Ovary (tissue), 9 donors: ENCODE results near the gene SLC45A2. TPM values are rescaled to one million over a fixed set of nuclear protein-coding genes. Genes with fewer than 3 reads are reported as not detected.

ENCODE experiments used
- DNase-seq, 5 donors: peaks; one replicate each; pipeline ENCODE4 v3.0.0-alpha.2; 2019 to 2020
- H3K27ac ChIP-seq, 2 donors: fragments of 200-600 bp; one replicate each; pipeline versions ENCODE4 v1.5.1 to v1.8.0; 2019 to 2022
- H3K27me3 ChIP-seq: fragments of 200-600 bp; one replicate; pipeline ENCODE4 v1.8.0; 2022
- H3K36me3 ChIP-seq: fragments of 200-600 bp; sonication (generic); one replicate; pipeline ENCODE4 v1.5.1; 2019
- H3K4me1 ChIP-seq: one replicate; pipeline ENCODE4 v1.8.1; 2013; ENCODE audit warnings: mild to moderate bottlenecking, moderate library complexity; ENCODE audit not compliant: insufficient read depth
- H3K4me3 ChIP-seq: fragments of 200-600 bp; sonication (generic); one replicate; pipeline ENCODE4 v1.5.1; 2017
- H3K9me3 ChIP-seq, 2 donors: fragments of 200-600 bp in 1 of 2; sonication (generic) in 1 of 2; one replicate each; pipeline versions ENCODE4 v1.5.1 to v1.8.1; 2013 to 2019; ENCODE audit warnings: mild to moderate bottlenecking in 1 of 2, moderate library complexity in 1 of 2
- EP300 ChIP-seq: sonication (generic); formaldehyde crosslinking; IDR thresholded peaks from one replicate; pipeline ENCODE4 v1.6.1; 2017; ENCODE audit warnings: antibody characterized with exemption
- POLR2A ChIP-seq: fragments of 450-650 bp; IDR thresholded peaks from one replicate; pipeline ENCODE4 v1.6.1; 2017; ENCODE audit warnings: antibody characterized with exemption, mild to moderate bottlenecking, moderate library complexity
- WGBS, 3 donors: extraction: QIAGEN DNeasy Blood & Tissue Kit in 1 of 3; methylation state at CpG; one replicate each; pipeline versions ENCODE4 v1.1.5 to v1.1.7; 2013 to 2017; 5-methylcytosine and 5-hydroxymethylcytosine counted together
- intact Hi-C, 4 donors: fragments of 100-400 bp; cut with DNase I; formaldehyde crosslinking; loops; one replicate each; pipeline versions ENCODE4 v1.11.0 to v1.15.1; 2022 to 2023
- polyA plus RNA-seq, 2 donors: library from polyadenylated mRNA; stranded (reverse); fragments of 200-250 nt in 1 of 2; fragments of 350-450 nt in 1 of 2; fragmentation: Illumina TruSeq in 1 of 2; extraction: RNeasy Lipid Tissue Mini Kit (QIAGEN cat#74804) in 1 of 2; gene quantifications; one replicate each; pipeline ENCODE4 v1.2.3, GENCODE V29; 2013 to 2014
- total RNA-seq, 7 donors: library from RNA; depleted of rRNA in 2 of 7; stranded (reverse); fragments of >200 nt in 2 of 7; fragmentation: NEBNext Ultra II Directional in 3 of 7; extraction: Animal tissue kit (Norgen Biotek cat#: 25700) in 3 of 7; gene quantifications; one replicate each; pipeline versions ENCODE4 v1.1.0 to v1.2.4, GENCODE V29; 2016 to 2023
- TF ChIP-seq, protein P1 (sequence below), 3 donors: fragments of 450-650 bp in 2 of 3; fragments of 200-600 bp in 1 of 3; IDR thresholded peaks; one replicate each; pipeline versions ENCODE4 v1.5.1 to v1.8.0; 2016 to 2022; ENCODE audit warnings: antibody characterized with exemption in 3 of 3, mild to moderate bottlenecking in 1 of 3
- donor health status: DM: no; HTN: no; CAD: no; lungs with moderate emphysema.
- donor health status: DM: no; HTN: no; CAD: no.
- donor health status: Bipolar disorder and iron deficiency.
- donor health status: DM: yes; HTN: yes; CAD: no.
- donor health status: DM: no; HTN: no; CAD: no.
- donor health status: DM: yes; HTN: yes; CAD: no.

Gene SLC45A2
- total and polyA plus RNA-seq, 9 donors = 0.15 TPM; not detected in 8

DNA sequence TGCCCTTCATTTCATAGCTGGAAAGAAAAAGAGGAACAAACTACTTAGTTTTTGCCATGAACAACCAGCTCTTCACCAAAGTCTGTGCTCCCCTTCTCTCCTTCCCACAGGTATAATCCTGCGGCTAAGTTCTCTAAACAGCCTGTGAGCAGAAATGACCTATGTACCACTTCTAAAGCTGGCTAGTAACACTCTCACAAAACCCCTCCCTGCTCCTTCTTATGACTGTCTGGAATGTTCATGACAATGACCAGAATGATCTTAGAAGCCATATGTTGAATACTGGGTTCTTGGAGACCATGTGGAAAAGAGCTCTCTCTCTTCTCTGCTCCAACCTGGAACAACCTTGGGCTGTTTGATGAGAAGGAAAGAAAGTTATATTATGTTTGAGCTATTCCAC lies 36.2 kb upstream of the SLC45A2 start:
- no peak overlapping the region for H3K4me3 ChIP-seq
- H3K36me3 ChIP-seq = no peaks in the 10 kb centered on the region
- WGBS, 3 donors = 95 to 100% (median 96%) methylated on average over 1 of the region's 1 CpG
- H3K4me1 ChIP-seq = no peaks in the 10 kb centered on the region
- no peak overlapping the region for H3K27ac ChIP-seq
- no peaks in the 10 kb centered on the region for H3K27me3 ChIP-seq
- TF ChIP-seq EP300 (no peak), POLR2A (no peak)
- TF ChIP-seq, protein P1, sequence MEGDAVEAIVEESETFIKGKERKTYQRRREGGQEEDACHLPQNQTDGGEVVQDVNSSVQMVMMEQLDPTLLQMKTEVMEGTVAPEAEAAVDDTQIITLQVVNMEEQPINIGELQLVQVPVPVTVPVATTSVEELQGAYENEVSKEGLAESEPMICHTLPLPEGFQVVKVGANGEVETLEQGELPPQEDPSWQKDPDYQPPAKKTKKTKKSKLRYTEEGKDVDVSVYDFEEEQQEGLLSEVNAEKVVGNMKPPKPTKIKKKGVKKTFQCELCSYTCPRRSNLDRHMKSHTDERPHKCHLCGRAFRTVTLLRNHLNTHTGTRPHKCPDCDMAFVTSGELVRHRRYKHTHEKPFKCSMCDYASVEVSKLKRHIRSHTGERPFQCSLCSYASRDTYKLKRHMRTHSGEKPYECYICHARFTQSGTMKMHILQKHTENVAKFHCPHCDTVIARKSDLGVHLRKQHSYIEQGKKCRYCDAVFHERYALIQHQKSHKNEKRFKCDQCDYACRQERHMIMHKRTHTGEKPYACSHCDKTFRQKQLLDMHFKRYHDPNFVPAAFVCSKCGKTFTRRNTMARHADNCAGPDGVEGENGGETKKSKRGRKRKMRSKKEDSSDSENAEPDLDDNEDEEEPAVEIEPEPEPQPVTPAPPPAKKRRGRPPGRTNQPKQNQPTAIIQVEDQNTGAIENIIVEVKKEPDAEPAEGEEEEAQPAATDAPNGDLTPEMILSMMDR (IDR thresholded peaks at IDR 0.05) = no peak
- no peak for DNase-seq
- no peaks in the 10 kb centered on the region for H3K9me3 ChIP-seq
- intact Hi-C loops = no loop called here

DNA sequence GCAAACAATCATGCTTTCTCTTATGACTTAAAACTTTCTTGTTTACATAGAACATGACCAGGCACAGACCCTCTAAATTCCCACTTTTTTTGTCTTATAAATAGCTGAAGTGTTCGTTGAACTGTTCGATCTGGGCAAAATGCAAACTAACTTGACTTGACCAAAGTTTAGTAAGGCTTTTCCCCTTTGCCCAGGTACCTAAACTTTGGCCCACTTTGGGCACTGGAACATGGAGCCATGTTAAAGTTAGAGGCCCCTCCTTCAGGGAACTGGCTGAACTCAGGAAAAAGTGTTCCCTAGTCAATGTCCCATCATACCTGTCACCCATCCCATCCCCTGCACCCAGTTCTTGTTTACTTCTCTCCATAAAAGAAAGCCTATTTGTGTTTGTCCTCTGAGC lies 32.8 kb upstream of the SLC45A2 start:
- intact Hi-C loops = no loop called here
- no peaks in the 10 kb centered on the region for H3K27me3 ChIP-seq
- WGBS, 3 donors = 81 to 96% (median 91%) methylated on average over 2 of the region's 2 CpGs
- peaks cover 2% of the 10 kb centered on the region for H3K4me1 ChIP-seq
- no peak overlapping the region for H3K4me3 ChIP-seq
- no peaks in the 10 kb centered on the region for H3K36me3 ChIP-seq
- no peak overlapping the region for H3K27ac ChIP-seq
- TF ChIP-seq EP300 = no peak
- no peak for TF ChIP-seq POLR2A
- TF ChIP-seq, protein P1 (IDR thresholded peaks at IDR 0.05) = no peak
- no peaks in the 10 kb centered on the region for H3K9me3 ChIP-seq
- DNase-seq = no peak

DNA sequence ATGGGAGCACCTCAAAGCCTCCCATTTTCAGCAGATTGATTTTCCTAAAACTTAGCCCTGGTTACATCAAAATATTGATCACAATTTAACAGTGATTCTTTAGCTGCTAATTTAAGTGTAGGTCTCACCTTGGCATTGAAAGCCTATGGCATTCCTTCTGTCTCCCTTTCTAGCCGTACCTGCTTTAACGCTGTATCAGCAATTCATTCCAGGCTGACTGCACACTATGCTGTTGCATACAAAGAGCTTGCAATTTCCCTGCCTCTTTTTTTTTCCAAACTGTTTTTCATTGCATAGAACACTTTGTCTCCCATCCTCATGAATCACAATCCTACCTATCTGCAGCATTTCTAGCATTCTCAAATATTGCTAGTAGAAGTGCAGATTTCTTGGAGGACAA lies 32.3 kb upstream of the SLC45A2 start:
- TF ChIP-seq POLR2A (no peak), EP300 (no peak)
- TF ChIP-seq, protein P1 (IDR thresholded peaks at IDR 0.05) = no peak
- H3K27me3 ChIP-seq = no peaks in the 10 kb centered on the region
- H3K4me1 ChIP-seq = peaks cover 2% of the 10 kb centered on the region
- DNase-seq = no peak
- no peaks in the 10 kb centered on the region for H3K9me3 ChIP-seq
- no peak overlapping the region for H3K4me3 ChIP-seq
- intact Hi-C loops = no loop called here
- 85 to 97% (median 89%) methylated on average over 2 of the region's 2 CpGs for WGBS, 3 donors
- H3K27ac ChIP-seq = no peak overlapping the region
- H3K36me3 ChIP-seq = no peaks in the 10 kb centered on the region

DNA sequence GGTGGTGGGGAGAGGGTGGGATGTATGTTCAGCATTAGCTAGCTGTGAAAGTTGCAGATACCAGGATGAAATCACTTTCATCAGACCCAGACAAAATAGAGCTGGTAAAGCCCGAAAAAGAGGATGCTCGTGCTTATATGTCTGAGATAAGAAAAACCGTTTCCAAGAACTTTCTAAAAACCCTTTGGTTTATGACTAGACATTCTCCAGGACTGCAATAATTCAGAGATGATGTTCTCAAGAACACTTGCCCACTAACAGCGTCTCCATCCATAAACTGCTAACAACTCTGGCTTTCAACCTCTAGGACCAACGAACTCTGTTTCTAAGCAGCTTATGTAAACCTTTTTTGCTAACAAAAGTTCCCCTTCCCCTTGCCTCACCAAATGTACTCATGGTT lies 31.7 kb upstream of the SLC45A2 start:
- intact Hi-C loops = no loop called here

More for the DNA sequence above, 31.7 kb upstream of the SLC45A2 start:
- H3K27ac ChIP-seq = no peak overlapping the region
- H3K4me1 ChIP-seq = peaks cover 2% of the 10 kb centered on the region
- H3K9me3 ChIP-seq = no peaks in the 10 kb centered on the region
- TF ChIP-seq, protein P1 (IDR thresholded peaks at IDR 0.05) = no peak
- no peak for TF ChIP-seq EP300
- no peak for TF ChIP-seq POLR2A
- H3K36me3 ChIP-seq = no peaks in the 10 kb centered on the region
- H3K27me3 ChIP-seq = no peaks in the 10 kb centered on the region
- WGBS, 3 donors = 70 to 86% (median 72%) methylated on average over 5 of the region's 5 CpGs
- no peak overlapping the region for H3K4me3 ChIP-seq
- DNase-seq = no peak
